ENCODE results near the gene PLA2G12A.
"Not testable (repeated sequence)": the region's sequence is repeated elsewhere in the genome, so short reads cannot be mapped to it uniquely, and the experiment has no call there.

PLA2G12A gene

DNA sequence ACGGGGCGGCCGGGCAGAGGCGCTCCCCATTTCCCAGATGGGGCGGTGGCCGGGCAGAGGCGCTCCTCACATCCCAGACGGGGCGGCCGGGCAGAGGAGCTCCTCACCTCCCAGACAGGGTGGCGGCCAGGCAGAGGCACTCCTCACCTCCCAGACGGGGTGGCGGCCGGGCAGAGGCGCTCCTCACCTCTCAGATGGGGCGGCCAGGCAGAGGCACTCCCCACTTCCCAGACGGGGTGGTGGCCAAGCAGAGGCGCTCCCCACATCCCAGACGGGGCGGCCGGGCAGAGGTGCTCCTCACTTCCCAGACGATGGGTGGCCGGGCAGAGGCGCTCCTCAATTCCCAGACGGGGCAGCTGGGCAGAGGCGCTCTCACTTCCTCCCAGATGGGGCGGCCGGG is 51.4 kb downstream of the PLA2G12A start:
- H3K9me3 ChIP-seq (ENCODE audit: control insufficient read depth, insufficient read depth, low read length); H3K36me3 ChIP-seq (ENCODE audit: insufficient read depth, low read length); H3K9ac ChIP-seq (ENCODE audit: low read depth, low read length): not testable (repeated sequence)
- peaks cover 10% of the 10 kb centered on the region for H3K4me1 ChIP-seq (ENCODE audit: insufficient read depth, low read length)

DNA sequence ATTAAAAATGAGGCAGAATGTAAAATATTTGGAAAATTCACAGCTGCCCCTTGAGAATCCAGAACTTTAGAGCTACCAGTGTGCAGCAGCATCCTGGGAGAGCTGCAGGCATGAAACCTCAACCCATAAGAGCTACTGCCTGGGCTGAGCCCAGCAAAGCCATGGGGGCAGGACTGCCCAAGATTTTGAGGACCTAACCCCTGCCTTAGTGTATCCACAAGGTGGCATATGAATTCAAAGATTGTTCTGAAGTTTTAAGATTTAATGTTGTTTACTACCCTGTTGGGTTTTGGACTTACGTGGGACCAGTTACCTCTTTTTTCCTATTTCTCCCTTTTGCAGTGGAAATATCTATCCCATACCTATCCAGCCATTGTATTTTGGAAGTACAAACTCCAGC is 53.0 kb downstream of the PLA2G12A start:
- H3K9ac ChIP-seq (ENCODE audit: low read depth, low read length) = no peak overlapping the region
- H3K9me3 ChIP-seq (ENCODE audit: control insufficient read depth, insufficient read depth, low read length) = peaks cover 3% of the 10 kb centered on the region; the same call in 1 of the 2 replicates
- no peaks in the 10 kb centered on the region for H3K36me3 ChIP-seq (ENCODE audit: insufficient read depth, low read length)
- H3K4me1 ChIP-seq (ENCODE audit: insufficient read depth, low read length) = no peaks in the 10 kb centered on the region

DNA sequence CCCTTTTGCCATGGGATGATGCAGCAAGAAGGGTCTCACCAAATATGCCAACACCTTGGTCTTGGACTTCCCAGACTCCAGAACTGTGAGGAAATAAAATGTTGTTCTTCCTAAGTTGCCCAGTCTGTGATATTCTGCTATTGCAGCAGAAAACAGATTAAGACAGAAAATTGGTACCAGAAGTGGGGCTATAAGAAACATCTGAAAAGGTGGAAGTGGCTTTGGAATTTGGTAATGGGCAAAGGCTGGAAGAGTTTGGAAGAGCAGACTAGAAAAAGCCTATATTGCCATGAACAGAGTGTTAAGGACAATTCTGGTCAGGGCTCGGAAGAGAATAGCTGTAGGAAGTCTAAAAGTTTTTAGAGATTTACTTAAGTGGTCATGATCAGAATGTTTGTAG is 54.0 kb downstream of the PLA2G12A start:
- Histone ChIP-seq H3K4me1 (ENCODE audit: insufficient read depth, low read length) (no peaks in the 10 kb centered on the region), H3K9ac (ENCODE audit: low read depth, low read length) (no peak overlapping the region), H3K9me3 (ENCODE audit: control insufficient read depth, insufficient read depth, low read length) (peaks cover 3% of the 10 kb centered on the region; the same call in 1 of the 2 replicates), H3K36me3 (ENCODE audit: insufficient read depth, low read length) (no peaks in the 10 kb centered on the region)

DNA sequence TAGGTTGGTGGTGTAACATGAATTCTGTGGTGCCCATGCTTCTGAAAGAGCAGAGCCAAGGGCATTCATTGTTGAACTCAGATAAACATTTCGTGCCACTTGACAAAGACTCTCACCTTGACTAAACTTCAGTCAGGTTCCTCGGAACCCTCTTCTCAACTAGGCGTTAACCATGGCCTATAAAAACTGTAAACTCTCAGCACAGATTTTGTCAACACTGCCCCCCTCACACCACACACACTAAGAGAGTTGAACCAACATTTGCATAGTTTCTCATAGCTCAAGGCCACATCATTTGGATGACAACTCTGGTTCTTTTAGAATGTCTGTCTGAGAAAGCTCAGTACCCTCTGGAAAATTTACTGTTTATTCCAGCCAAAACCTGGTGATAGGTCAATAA is 54.7 kb downstream of the PLA2G12A start:
- H3K9ac ChIP-seq (ENCODE audit: low read depth, low read length) = no peak overlapping the region
- peaks cover 3% of the 10 kb centered on the region; the same call in 1 of the 2 replicates for H3K9me3 ChIP-seq (ENCODE audit: control insufficient read depth, insufficient read depth, low read length)
- H3K4me1 ChIP-seq (ENCODE audit: insufficient read depth, low read length) = no peaks in the 10 kb centered on the region
- no peaks in the 10 kb centered on the region for H3K36me3 ChIP-seq (ENCODE audit: insufficient read depth, low read length)

DNA sequence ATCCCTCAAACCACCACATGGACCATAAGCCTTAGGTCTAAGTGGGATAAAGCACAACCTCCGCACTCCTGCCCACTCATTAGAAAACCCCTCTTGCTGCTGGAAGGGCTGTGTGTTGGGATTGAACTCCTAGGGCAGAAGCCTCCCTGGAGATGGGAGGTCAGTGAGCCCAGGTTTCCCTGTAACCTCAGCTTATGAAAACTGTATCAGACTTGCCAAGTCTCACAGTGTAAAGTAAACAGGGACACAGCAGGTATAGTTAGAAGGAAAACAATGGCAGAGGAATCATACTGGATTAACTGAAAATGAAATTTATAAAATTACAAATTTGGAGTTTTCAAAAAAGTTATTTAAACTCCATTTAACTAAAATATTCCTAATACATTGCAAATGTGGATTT is 56.6 kb downstream of the PLA2G12A start:
- Histone ChIP-seq H3K9ac (ENCODE audit: low read depth, low read length) (no peak overlapping the region), H3K9me3 (ENCODE audit: control insufficient read depth, insufficient read depth, low read length) (no peaks in the 10 kb centered on the region; the same call in 1 of the 2 replicates), H3K4me1 (ENCODE audit: insufficient read depth, low read length) (no peaks in the 10 kb centered on the region), H3K36me3 (ENCODE audit: insufficient read depth, low read length) (no peaks in the 10 kb centered on the region)

DNA sequence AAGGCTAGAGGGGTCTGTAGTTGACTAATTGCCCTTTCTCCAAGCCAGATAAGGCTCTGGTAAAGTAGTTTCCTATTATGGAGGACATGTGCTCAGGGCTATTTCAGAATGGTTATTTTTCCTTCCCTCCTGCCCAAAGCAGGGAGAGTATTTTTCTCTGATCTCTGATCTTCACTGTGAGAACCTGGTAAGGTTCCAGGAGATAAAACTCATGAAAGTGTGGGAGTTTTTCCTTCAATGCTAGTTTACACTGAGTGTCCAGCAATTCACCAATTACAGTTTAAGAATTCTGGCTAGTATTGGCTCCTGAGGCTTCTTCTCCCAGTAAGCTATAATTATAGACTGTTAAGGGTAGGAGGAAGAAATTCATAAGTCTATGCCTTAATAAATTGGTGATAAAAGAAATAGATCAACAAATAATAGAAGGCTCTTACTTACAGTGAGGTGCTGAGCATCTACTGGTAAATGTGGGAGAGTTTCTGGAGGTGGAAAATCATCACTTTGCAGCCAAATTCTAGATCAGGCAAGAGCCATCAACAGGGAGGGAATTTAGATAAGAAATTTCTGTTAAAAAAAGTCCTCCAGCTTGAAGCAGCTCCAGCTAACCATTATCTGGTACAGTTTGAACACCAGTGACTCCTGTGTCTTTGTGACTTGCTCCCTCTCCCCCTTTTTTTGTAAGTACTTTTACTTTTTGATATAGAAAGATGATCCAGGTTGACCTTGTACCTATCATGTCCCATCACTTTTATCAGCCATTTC is 57.5 kb downstream of the PLA2G12A start:
- H3K36me3 ChIP-seq (ENCODE audit: insufficient read depth, low read length) = no peaks in the 10 kb centered on the region
- no peaks in the 10 kb centered on the region; the same call in 1 of the 2 replicates for H3K9me3 ChIP-seq (ENCODE audit: control insufficient read depth, insufficient read depth, low read length)
- no peak overlapping the region for H3K9ac ChIP-seq (ENCODE audit: low read depth, low read length)
- H3K4me1 ChIP-seq (ENCODE audit: insufficient read depth, low read length) = no peaks in the 10 kb centered on the region

DNA sequence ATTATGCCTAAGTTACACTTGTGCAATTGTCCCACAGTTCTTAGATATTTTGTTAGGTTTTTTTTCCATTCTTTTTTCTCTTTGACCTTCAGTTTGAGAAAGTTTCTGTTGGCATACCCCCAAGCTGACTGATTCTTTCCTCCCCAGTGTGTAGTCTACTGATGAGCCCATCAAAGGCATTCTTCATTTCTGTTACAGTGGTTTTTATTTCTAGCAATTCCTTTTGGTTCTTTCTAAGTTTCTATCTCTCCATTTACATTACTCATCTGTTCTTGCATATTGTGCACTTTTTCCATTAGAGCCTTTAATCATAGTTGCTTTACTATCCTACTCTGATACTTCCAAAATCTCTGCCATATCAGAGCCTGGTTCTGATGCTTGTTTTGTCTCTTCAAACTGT is 58.5 kb downstream of the PLA2G12A start:
- Histone ChIP-seq H3K36me3 (ENCODE audit: insufficient read depth, low read length) (no peaks in the 10 kb centered on the region), H3K9me3 (ENCODE audit: control insufficient read depth, insufficient read depth, low read length) (no peaks in the 10 kb centered on the region; the same call in 1 of the 2 replicates), H3K4me1 (ENCODE audit: insufficient read depth, low read length) (no peaks in the 10 kb centered on the region), H3K9ac (ENCODE audit: low read depth, low read length) (no peak overlapping the region)

DNA sequence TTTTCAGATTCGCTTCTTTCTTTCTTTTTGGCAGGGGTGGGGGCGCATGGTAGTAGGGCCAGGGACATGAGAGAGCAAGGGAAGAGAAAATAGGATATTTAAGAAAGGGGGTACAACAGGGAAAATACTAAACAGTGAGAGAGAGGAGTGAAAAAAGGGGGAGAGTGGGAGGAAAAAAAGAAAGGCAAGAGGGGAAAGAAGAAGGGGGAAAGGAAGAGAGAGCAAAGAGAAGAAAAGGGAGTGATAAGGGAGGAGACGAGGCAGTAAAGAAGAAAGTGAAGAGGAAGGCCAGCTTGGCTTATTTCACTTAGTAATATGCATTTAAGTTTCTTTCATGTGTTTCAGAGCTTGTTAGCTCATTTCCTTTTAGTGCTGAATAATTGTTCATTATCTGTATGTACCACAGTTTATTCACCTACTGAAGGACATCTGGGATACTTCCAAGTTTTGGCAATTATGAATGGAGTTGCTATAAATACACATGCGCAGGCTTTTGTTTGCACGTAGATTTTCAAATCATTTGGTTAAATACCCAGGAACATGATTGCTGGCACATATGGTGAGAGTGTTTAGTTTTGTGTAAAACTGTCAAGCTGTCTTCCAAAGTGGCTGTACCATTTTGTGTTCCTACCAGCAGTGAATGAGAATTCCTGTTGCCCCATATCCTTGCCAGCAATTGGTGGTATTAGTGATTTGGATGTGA is 63.9 kb downstream of the PLA2G12A start:
- Histone ChIP-seq H3K9ac (ENCODE audit: low read depth, low read length) (no peak overlapping the region), H3K36me3 (ENCODE audit: insufficient read depth, low read length) (no peaks in the 10 kb centered on the region), H3K4me1 (ENCODE audit: insufficient read depth, low read length) (peaks cover 6% of the 10 kb centered on the region; the same call in 1 of the 2 replicates), H3K9me3 (ENCODE audit: control insufficient read depth, insufficient read depth, low read length) (no peaks in the 10 kb centered on the region)

DNA sequence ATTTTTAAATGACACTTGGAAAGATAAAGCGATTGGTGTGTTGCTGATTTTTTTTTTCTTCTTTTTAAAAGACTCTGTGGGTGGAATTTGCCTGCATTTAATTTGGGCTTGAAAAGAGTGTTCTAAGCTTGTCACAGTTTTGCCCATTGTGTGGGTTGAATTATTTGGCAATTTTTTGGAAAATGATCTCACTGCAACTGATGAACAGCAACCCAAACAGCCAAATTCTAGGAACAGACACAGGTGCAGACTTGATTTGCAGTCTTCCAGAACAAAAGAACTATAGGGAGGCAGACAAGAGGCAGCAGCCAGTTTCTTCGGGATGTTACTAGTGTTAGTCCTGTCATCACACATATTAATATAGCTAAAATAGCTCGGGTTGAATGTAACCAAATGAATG is 67.1 kb downstream of the PLA2G12A start:
- no peaks in the 10 kb centered on the region for H3K9me3 ChIP-seq (ENCODE audit: control insufficient read depth, insufficient read depth, low read length)
- H3K9ac ChIP-seq (ENCODE audit: low read depth, low read length) = no peak overlapping the region
- H3K4me1 ChIP-seq (ENCODE audit: insufficient read depth, low read length) = peaks cover 10% of the 10 kb centered on the region; the same call in 1 of the 2 replicates
- H3K36me3 ChIP-seq (ENCODE audit: insufficient read depth, low read length) = no peaks in the 10 kb centered on the region

DNA sequence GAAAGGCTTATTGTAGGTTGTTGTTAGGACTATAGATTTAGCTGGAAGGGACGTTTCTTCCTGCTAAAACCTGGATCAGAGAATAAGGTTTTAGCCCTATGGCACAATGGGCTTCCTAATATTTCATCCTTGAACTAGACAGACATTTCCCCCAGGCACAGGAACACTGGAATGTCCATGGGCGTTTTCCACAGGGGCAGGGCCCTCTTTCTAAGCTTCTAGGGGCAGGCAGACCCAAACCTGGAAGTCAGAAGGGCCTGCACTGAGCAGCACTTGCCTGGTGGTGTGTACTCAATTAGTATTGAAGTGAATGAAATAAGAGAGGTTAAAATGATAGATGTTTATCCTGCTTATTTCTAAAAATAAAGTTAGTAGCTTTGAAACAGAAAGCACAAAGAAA is 67.8 kb downstream of the PLA2G12A start:
- H3K4me1 ChIP-seq (ENCODE audit: insufficient read depth, low read length) = peaks cover 10% of the 10 kb centered on the region; the same call in 1 of the 2 replicates
- no peaks in the 10 kb centered on the region for H3K36me3 ChIP-seq (ENCODE audit: insufficient read depth, low read length)
- no peaks in the 10 kb centered on the region for H3K9me3 ChIP-seq (ENCODE audit: control insufficient read depth, insufficient read depth, low read length)
- H3K9ac ChIP-seq (ENCODE audit: low read depth, low read length) = no peak overlapping the region
